Neural cell (in vitro differentiated cells): ENCODE results near the gene DCC. TPM values are rescaled to one million over a fixed set of nuclear protein-coding genes. Genes with fewer than 3 reads are reported as not detected.

ENCODE experiments used
- H2AFZ ChIP-seq: fragments of 200-600, 300-800 bp; sonication (generic), shearing (Covaris generic); 2 replicates; pipeline ENCODE4 v1.6.0; 2014; ENCODE audit warnings: low read depth, mild to moderate bottlenecking, antibody characterized with exemption, low read length, moderate library complexity
- H3F3A ChIP-seq: fragments of 200-600 bp; shearing (Covaris generic); 2 replicates; pipeline ENCODE4 v1.6.1; 2016; ENCODE audit warnings: mild to moderate bottlenecking, moderate library complexity, mixed read lengths, antibody characterized with exemption, low read length; ENCODE audit not compliant: insufficient read depth, poor library complexity, severe bottlenecking
- H3K27ac ChIP-seq: fragments of 200-600, 300-800 bp; sonication (generic), shearing (Covaris generic); 2 replicates; pipeline ENCODE4 v1.5.1; 2014; ENCODE audit warnings: mild to moderate bottlenecking, low read length, moderate library complexity
- H3K27me3 ChIP-seq: fragments of 300-800, 200-600 bp; sonication (generic), shearing (Covaris generic); 2 replicates; pipeline ENCODE4 v1.6.0; 2014; ENCODE audit warnings: mild to moderate bottlenecking, low read depth, low read length, moderate library complexity; ENCODE audit not compliant: insufficient read depth
- H3K36me3 ChIP-seq: fragments of 300-800, 200-600 bp; sonication (generic), shearing (Covaris generic); 2 replicates; pipeline ENCODE4 v1.5.1; 2014; ENCODE audit warnings: mild to moderate bottlenecking, antibody characterized with exemption, low read length, moderate library complexity; ENCODE audit not compliant: insufficient read depth
- H3K4me2 ChIP-seq: fragments of 300-800, 200-600 bp; sonication (generic), shearing (Covaris generic); 2 replicates; pipeline ENCODE4 v1.6.0; 2014; ENCODE audit warnings: mild to moderate bottlenecking, low read length
- H3K4me3 ChIP-seq: fragments of 300-800, 200-600 bp; sonication (generic), shearing (Covaris generic); 2 replicates; pipeline ENCODE4 v1.5.1; 2014; ENCODE audit warnings: mild to moderate bottlenecking, low read length, moderate library complexity
- H3K79me2 ChIP-seq: fragments of 200-600 bp; shearing (Covaris generic); replicated peaks from 2 replicates; pipeline ENCODE4 v1.6.0; 2014; ENCODE audit warnings: mild to moderate bottlenecking, low read length, moderate library complexity; ENCODE audit not compliant: insufficient read depth
- H3K9ac ChIP-seq: fragments of 300-800, 200-600 bp; sonication (generic), shearing (Covaris generic); 2 replicates; pipeline ENCODE4 v1.6.1; 2016; ENCODE audit warnings: mild to moderate bottlenecking, low read length, mixed read lengths
- H3K9me2 ChIP-seq: fragments of 200-600 bp; shearing (Covaris generic); 2 replicates; pipeline ENCODE4 v1.6.1; 2016; ENCODE audit warnings: mild to moderate bottlenecking, low read length, mixed read lengths; ENCODE audit not compliant: insufficient read depth
- H3K9me3 ChIP-seq: fragments of 200-600, 300-800 bp; sonication (generic), shearing (Covaris generic); 2 replicates; pipeline ENCODE4 v1.6.1; 2016; ENCODE audit warnings: mild to moderate bottlenecking, mixed run types, low read length, moderate library complexity, mixed read lengths
- H4K20me1 ChIP-seq: fragments of 200-600 bp; shearing (Covaris generic); 2 replicates; pipeline ENCODE4 v1.6.1; 2016; ENCODE audit warnings: mild to moderate bottlenecking, mixed run types; ENCODE audit not compliant: insufficient read depth
- EP300 ChIP-seq: fragments of 450-650 bp; conservative IDR thresholded peaks from 2 replicates; pipeline ENCODE4 v1.6.1; 2014; ENCODE audit warnings: antibody characterized with exemption, mild to moderate bottlenecking, moderate library complexity; ENCODE audit not compliant: poor library complexity, severe bottlenecking
- EZH2 ChIP-seq: fragments of 200-600, 300-800 bp; shearing (Covaris generic), sonication (generic); IDR thresholded peaks from 2 replicates; pipeline ENCODE4 v1.6.1; 2014; ENCODE audit warnings: antibody characterized with exemption, low read length, borderline replicate concordance, mild to moderate bottlenecking; ENCODE audit not compliant: insufficient read depth, poor library complexity, severe bottlenecking
- MXI1 ChIP-seq: fragments of 450-650 bp; conservative IDR thresholded peaks from 2 replicates; pipeline ENCODE4 v1.6.1; 2014; ENCODE audit warnings: antibody characterized with exemption, mild to moderate bottlenecking; ENCODE audit not compliant: poor library complexity, severe bottlenecking
- POLR2AphosphoS5 ChIP-seq: IDR thresholded peaks from 2 replicates; pipeline ENCODE4 v1.6.1; 2012
- RAD21 ChIP-seq: fragments of 450-650 bp; conservative IDR thresholded peaks from 2 replicates; pipeline ENCODE4 v1.6.1; 2014; ENCODE audit warnings: antibody characterized with exemption, mild to moderate bottlenecking, moderate library complexity
- SMC3 ChIP-seq: fragments of 450-650 bp; conservative IDR thresholded peaks from 2 replicates; pipeline ENCODE4 v1.6.1; 2014; ENCODE audit warnings: antibody characterized with exemption, mild to moderate bottlenecking, moderate library complexity; ENCODE audit not compliant: poor library complexity
- TAF1 ChIP-seq: IDR thresholded peaks from 2 replicates; pipeline ENCODE4 v1.6.1; 2012; ENCODE audit warnings: low read depth
- polyA plus RNA-seq: library from polyadenylated mRNA; depleted of rRNA; stranded (reverse); fragments of >200 nt; gene quantifications from 2 replicates; pipeline ENCODE4 v1.2.3, GENCODE V29; 2014
- TF ChIP-seq, protein P1 (sequence below): fragments of 450-650 bp; IDR thresholded peaks from 2 replicates; pipeline ENCODE4 v1.5.1; 2014; ENCODE audit warnings: antibody characterized with exemption, mild to moderate bottlenecking, moderate library complexity; ENCODE audit not compliant: poor library complexity, severe bottlenecking
- TF ChIP-seq, protein P2 (sequence below): IDR thresholded peaks from 2 replicates; pipeline ENCODE4 v1.6.1; 2012; ENCODE audit warnings: borderline replicate concordance

Gene DCC
- polyA plus RNA-seq, 1 donor from 2014 or later, result 40.7 TPM

DNA sequence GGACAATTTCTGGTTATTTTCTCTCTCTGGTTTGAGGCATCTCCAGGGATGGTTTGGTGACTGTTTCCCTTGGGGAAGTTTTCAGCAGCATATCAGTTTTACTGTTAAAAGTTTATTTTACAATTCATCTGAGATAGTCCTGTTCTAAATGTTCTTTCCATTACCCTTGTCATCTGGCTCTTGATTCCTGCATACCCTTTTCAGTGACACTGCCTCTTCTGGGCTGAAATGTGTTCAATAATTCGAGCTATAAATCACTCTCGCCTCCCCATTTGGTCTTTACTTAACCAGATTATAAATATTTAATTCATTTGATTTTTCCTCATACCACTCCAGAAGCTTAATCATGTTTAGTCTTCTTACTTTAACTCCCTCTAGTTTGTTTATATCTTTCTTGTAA lies 9.5 kb downstream of the DCC start:
- no peak overlapping the region for H2AFZ ChIP-seq
- TF ChIP-seq MXI1 (no peak), RAD21 (no peak), EZH2 (no peak), SMC3 (no peak), EP300 (no peak), TAF1 (no peak), POLR2AphosphoS5 (no peak)
- TF ChIP-seq, protein P1, sequence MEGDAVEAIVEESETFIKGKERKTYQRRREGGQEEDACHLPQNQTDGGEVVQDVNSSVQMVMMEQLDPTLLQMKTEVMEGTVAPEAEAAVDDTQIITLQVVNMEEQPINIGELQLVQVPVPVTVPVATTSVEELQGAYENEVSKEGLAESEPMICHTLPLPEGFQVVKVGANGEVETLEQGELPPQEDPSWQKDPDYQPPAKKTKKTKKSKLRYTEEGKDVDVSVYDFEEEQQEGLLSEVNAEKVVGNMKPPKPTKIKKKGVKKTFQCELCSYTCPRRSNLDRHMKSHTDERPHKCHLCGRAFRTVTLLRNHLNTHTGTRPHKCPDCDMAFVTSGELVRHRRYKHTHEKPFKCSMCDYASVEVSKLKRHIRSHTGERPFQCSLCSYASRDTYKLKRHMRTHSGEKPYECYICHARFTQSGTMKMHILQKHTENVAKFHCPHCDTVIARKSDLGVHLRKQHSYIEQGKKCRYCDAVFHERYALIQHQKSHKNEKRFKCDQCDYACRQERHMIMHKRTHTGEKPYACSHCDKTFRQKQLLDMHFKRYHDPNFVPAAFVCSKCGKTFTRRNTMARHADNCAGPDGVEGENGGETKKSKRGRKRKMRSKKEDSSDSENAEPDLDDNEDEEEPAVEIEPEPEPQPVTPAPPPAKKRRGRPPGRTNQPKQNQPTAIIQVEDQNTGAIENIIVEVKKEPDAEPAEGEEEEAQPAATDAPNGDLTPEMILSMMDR, result no peak
- TF ChIP-seq, protein P2, sequence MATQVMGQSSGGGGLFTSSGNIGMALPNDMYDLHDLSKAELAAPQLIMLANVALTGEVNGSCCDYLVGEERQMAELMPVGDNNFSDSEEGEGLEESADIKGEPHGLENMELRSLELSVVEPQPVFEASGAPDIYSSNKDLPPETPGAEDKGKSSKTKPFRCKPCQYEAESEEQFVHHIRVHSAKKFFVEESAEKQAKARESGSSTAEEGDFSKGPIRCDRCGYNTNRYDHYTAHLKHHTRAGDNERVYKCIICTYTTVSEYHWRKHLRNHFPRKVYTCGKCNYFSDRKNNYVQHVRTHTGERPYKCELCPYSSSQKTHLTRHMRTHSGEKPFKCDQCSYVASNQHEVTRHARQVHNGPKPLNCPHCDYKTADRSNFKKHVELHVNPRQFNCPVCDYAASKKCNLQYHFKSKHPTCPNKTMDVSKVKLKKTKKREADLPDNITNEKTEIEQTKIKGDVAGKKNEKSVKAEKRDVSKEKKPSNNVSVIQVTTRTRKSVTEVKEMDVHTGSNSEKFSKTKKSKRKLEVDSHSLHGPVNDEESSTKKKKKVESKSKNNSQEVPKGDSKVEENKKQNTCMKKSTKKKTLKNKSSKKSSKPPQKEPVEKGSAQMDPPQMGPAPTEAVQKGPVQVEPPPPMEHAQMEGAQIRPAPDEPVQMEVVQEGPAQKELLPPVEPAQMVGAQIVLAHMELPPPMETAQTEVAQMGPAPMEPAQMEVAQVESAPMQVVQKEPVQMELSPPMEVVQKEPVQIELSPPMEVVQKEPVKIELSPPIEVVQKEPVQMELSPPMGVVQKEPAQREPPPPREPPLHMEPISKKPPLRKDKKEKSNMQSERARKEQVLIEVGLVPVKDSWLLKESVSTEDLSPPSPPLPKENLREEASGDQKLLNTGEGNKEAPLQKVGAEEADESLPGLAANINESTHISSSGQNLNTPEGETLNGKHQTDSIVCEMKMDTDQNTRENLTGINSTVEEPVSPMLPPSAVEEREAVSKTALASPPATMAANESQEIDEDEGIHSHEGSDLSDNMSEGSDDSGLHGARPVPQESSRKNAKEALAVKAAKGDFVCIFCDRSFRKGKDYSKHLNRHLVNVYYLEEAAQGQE, result no peak
- no peaks in the 10 kb centered on the region for H3K9me2 ChIP-seq
- no peaks in the 10 kb centered on the region for H3K9me3 ChIP-seq
- no peaks in the 10 kb centered on the region for H3K36me3 ChIP-seq
- no peak overlapping the region for H3K4me2 ChIP-seq
- peaks cover 91% of the 10 kb centered on the region for H3K79me2 ChIP-seq
- no peak overlapping the region for H3K4me3 ChIP-seq
- no peak overlapping the region for H3K9ac ChIP-seq
- H3F3A ChIP-seq, result no peaks in the 10 kb centered on the region
- no peak overlapping the region for H3K27ac ChIP-seq
- no peaks in the 10 kb centered on the region for H3K27me3 ChIP-seq
- H4K20me1 ChIP-seq, result no peaks in the 10 kb centered on the region

DNA sequence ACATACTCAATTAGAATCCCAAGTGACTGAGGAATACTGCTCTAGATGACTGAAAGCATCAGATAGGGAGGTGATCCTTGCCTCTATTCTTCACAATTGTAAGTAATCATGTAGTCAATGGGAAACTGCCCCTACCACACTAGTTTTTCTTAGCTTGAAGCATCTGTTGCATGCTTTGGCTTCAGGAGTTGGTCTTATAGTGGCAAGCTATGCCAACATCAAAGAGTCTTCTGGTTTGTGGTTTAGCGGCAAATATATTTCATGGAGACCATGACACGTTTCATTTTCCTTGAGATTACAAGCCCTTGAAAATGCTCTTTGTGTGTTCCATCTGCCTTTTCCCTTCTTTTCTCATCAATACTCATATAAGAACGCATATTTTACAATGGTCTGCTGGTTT lies 12.9 kb downstream of the DCC start:
- no peaks in the 10 kb centered on the region for H4K20me1 ChIP-seq

More for the DNA sequence above, 12.9 kb downstream of the DCC start:
- Histone ChIP-seq H3K4me3 (no peak overlapping the region), H3K9me2 (no peaks in the 10 kb centered on the region), H3K9ac (no peak overlapping the region), H3K4me2 (no peak overlapping the region), H3K9me3 (no peaks in the 10 kb centered on the region), H3F3A (no peaks in the 10 kb centered on the region), H3K27me3 (no peaks in the 10 kb centered on the region), H3K27ac (no peak overlapping the region), H3K79me2 (peaks cover 86% of the 10 kb centered on the region), H3K36me3 (no peaks in the 10 kb centered on the region), H2AFZ (no peak overlapping the region)
- TF ChIP-seq, protein P2, result no peak
- TF ChIP-seq, protein P1, result no peak
- TF ChIP-seq EP300, result no peak
- no peak for TF ChIP-seq RAD21
- no peak for TF ChIP-seq SMC3
- no peak for TF ChIP-seq TAF1
- TF ChIP-seq EZH2, result no peak
- TF ChIP-seq MXI1, result no peak
- no peak for TF ChIP-seq POLR2AphosphoS5
